Measurements from ENCODE around the gene SKA2.
"Not testable (repeated sequence)": the region's sequence is repeated elsewhere in the genome, so short reads cannot be mapped to it uniquely, and the experiment has no call there.

The SKA2 gene

GRCh38 chr17:59093702-59094231 is 61.2 kb downstream of the SKA2 start:
- no peak overlapping the region for H3K4me3 ChIP-seq (ENCODE audit: low read depth, low read length)
- peak; percentile 84 for DNase-seq (ENCODE audit: low read depth)
- in situ Hi-C loops (cut with HindIII; ENCODE audit: low sequenced_read_pairs), result no loop called here
- TF ChIP-seq CTCF (IDR thresholded peaks at IDR 0.05; ENCODE audit: low read depth, low read length, missing control alignments), result no peak

- no peak for TF ChIP-seq CTCF (IDR thresholded peaks at IDR 0.05; ENCODE audit: low read depth, low read length, missing control alignments)
- in situ Hi-C loops (cut with HindIII; ENCODE audit: low sequenced_read_pairs), result no loop called here
- DNase-seq (ENCODE audit: low read depth), result no peak
- H3K4me3 ChIP-seq (ENCODE audit: low read depth, low read length), result no peak overlapping the region
These were observed 61.8 kb downstream of the SKA2 start for GRCh38 chr17:59093145-59093701.

GRCh38 chr17:59090593-59090992 is 64.4 kb downstream of the SKA2 start:
- in situ Hi-C loops (cut with HindIII; ENCODE audit: low sequenced_read_pairs); H3K4me3 ChIP-seq (ENCODE audit: low read depth, low read length); DNase-seq (ENCODE audit: low read depth): not testable (repeated sequence)

GRCh38 chr17:59084154-59084553 is 70.8 kb downstream of the SKA2 start:
- no peak for TF ChIP-seq CTCF (IDR thresholded peaks at IDR 0.05; ENCODE audit: low read depth, low read length, missing control alignments)
- no peak overlapping the region for H3K4me3 ChIP-seq (ENCODE audit: low read depth, low read length)
- DNase-seq (ENCODE audit: low read depth), result no peak
- in situ Hi-C loops (cut with HindIII; ENCODE audit: low sequenced_read_pairs), result no loop called here

GRCh38 chr17:59074494-59074893 is 80.5 kb downstream of the SKA2 start:
- TF ChIP-seq CTCF (IDR thresholded peaks at IDR 0.05; ENCODE audit: low read depth, low read length, missing control alignments), result no peak

GRCh38 chr17:59073972-59074371 is 81.0 kb downstream of the SKA2 start:
- no peak for DNase-seq (ENCODE audit: low read depth)
- in situ Hi-C loops (cut with HindIII; ENCODE audit: low sequenced_read_pairs), result no loop called here
- TF ChIP-seq CTCF (IDR thresholded peaks at IDR 0.05; ENCODE audit: low read depth, low read length, missing control alignments), result no peak
- no peak overlapping the region for H3K4me3 ChIP-seq (ENCODE audit: low read depth, low read length)

More at GRCh38 chr17:59074494-59074893, 80.5 kb downstream of the SKA2 start:
- DNase-seq (ENCODE audit: low read depth), result no peak
- in situ Hi-C loops (cut with HindIII; ENCODE audit: low sequenced_read_pairs), result no loop called here
- no peak overlapping the region for H3K4me3 ChIP-seq (ENCODE audit: low read depth, low read length)

GRCh38 chr17:59069856-59070255 is 85.1 kb downstream of the SKA2 start:
- in situ Hi-C loops (cut with HindIII; ENCODE audit: low sequenced_read_pairs), result no loop called here
- H3K4me3 ChIP-seq (ENCODE audit: low read depth, low read length), result no peak overlapping the region
- DNase-seq (ENCODE audit: low read depth), result no peak
- no peak for TF ChIP-seq CTCF (IDR thresholded peaks at IDR 0.05; ENCODE audit: low read depth, low read length, missing control alignments)
